ENCODE measurements around the gene ATG7.

GRCh38 chr3:11570251-11570650 lies 298.1 kb downstream of the ATG7 start:
- TF ChIP-seq CTCF (IDR thresholded peaks at IDR 0.05; ENCODE audit: low read depth, low read length, missing input control) = no peak
- TF ChIP-seq GABPA (IDR thresholded peaks at IDR 0.05 in 1 of 2, conservative IDR thresholded peaks at IDR 0.05 in 1 of 2) = no peak
- TF ChIP-seq ZBTB33 (IDR thresholded peaks at IDR 0.05) = no peak
- TF ChIP-seq JUND (IDR thresholded peaks at IDR 0.05) = no peak
- no peak for TF ChIP-seq SP1 (IDR thresholded peaks at IDR 0.05)
- no peak for TF ChIP-seq TAF1 (conservative IDR thresholded peaks at IDR 0.05)
- TF ChIP-seq YY1 (IDR thresholded peaks at IDR 0.05) = no peak
- TF ChIP-seq FOXA1 (IDR thresholded peaks at IDR 0.05) = no peak
- TF ChIP-seq, protein P1, sequence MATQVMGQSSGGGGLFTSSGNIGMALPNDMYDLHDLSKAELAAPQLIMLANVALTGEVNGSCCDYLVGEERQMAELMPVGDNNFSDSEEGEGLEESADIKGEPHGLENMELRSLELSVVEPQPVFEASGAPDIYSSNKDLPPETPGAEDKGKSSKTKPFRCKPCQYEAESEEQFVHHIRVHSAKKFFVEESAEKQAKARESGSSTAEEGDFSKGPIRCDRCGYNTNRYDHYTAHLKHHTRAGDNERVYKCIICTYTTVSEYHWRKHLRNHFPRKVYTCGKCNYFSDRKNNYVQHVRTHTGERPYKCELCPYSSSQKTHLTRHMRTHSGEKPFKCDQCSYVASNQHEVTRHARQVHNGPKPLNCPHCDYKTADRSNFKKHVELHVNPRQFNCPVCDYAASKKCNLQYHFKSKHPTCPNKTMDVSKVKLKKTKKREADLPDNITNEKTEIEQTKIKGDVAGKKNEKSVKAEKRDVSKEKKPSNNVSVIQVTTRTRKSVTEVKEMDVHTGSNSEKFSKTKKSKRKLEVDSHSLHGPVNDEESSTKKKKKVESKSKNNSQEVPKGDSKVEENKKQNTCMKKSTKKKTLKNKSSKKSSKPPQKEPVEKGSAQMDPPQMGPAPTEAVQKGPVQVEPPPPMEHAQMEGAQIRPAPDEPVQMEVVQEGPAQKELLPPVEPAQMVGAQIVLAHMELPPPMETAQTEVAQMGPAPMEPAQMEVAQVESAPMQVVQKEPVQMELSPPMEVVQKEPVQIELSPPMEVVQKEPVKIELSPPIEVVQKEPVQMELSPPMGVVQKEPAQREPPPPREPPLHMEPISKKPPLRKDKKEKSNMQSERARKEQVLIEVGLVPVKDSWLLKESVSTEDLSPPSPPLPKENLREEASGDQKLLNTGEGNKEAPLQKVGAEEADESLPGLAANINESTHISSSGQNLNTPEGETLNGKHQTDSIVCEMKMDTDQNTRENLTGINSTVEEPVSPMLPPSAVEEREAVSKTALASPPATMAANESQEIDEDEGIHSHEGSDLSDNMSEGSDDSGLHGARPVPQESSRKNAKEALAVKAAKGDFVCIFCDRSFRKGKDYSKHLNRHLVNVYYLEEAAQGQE (IDR thresholded peaks at IDR 0.05) = no peak
